Lower leg skin (tissue), 3 donors: Measurements from ENCODE around the gene PLPPR1.

ENCODE experiments used
- CTCF ChIP-seq, 3 donors: fragments of 450-650 bp; IDR thresholded peaks; one replicate each; pipeline ENCODE4 v1.5.1; 2016; ENCODE audit warnings: antibody characterized with exemption in 3 of 3, mild to moderate bottlenecking in 3 of 3, moderate library complexity in 2 of 3
- POLR2A ChIP-seq, 2 donors: fragments of 450-650 bp; IDR thresholded peaks; one replicate each; pipeline ENCODE4 v1.6.1; 2016 to 2017; ENCODE audit warnings: antibody characterized with exemption in 2 of 2, mild to moderate bottlenecking in 1 of 2, moderate library complexity in 1 of 2

GRCh38 chr9:101354765-101355708, 326.5 kb downstream of the PLPPR1 start:
- TF ChIP-seq CTCF (IDR thresholded peaks at IDR 0.05) = no peak
- no peak for TF ChIP-seq POLR2A (IDR thresholded peaks at IDR 0.05)
